Type B pancreatic cell (in vitro differentiated cells): ENCODE data around the gene CNTN4. TPM values are rescaled to one million over a fixed set of nuclear protein-coding genes. Genes with fewer than 3 reads are reported as not detected.

ENCODE experiments used
- DNase-seq: peaks from one replicate; pipeline ENCODE4 v3.0.0; 2021; ENCODE audit warnings: mixed read lengths; ENCODE audit not compliant: unreplicated experiment; ENCODE audit errors: extremely low spot score
- H3K27ac Mint-ChIP-seq: 2 replicates; pipeline ENCODE4 v1.8.0; 2021; ENCODE audit warnings: mild to moderate bottlenecking, mixed read lengths
- H3K27me3 Mint-ChIP-seq: 2 replicates; pipeline ENCODE4 v1.8.0; 2021; ENCODE audit warnings: mixed read lengths
- H3K36me3 Mint-ChIP-seq: 2 replicates; pipeline ENCODE4 v1.8.0; 2021; ENCODE audit warnings: mixed read lengths
- H3K4me1 Mint-ChIP-seq: one replicate; pipeline ENCODE4 v1.8.0; 2021; ENCODE audit warnings: mixed read lengths; ENCODE audit not compliant: unreplicated experiment
- H3K4me3 Mint-ChIP-seq: 2 replicates; pipeline ENCODE4 v1.8.0; 2021; ENCODE audit warnings: mild to moderate bottlenecking, mixed read lengths
- H3K9me3 Mint-ChIP-seq: 2 replicates; pipeline ENCODE4 v1.8.0; 2021; ENCODE audit warnings: mixed read lengths
- total RNA-seq: library from RNA; stranded (reverse); gene quantifications from 2 replicates; pipeline ENCODE4 v1.2.1, GENCODE V29; 2021; ENCODE audit warnings: low replicate concordance
- TF ChIP-seq, protein P1 (sequence below): fragments of 200-600 bp; sonication (generic); conservative IDR thresholded peaks from 2 replicates; pipeline ENCODE4 v1.5.0; 2021; ENCODE audit warnings: antibody characterized with exemption, mild to moderate bottlenecking

The CNTN4 gene
- total RNA-seq, 1 donor from 2014 or later, result 29.7 TPM

DNA sequence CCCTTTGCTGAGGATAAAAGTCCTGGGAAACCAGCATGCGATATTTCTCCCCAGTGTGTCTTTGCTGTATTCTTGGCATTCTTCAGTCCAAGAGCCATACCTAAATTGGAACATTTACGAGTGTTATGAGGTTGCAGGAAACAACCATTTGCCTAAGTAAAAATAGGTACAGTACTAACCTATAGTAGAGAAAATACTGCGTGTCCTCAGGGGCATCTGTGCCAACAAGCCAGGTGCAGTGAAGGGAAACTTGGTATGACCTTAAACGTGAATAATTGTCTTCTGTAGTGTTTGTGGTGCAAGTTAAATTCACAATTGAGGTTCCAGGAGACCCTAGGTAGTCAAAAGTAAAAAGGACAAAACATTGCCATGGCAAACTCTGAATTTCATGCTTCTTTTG, 999.3 kb downstream of the CNTN4 start:
- no peaks in the 10 kb centered on the region for H3K4me1 Mint-ChIP-seq
- H3K36me3 Mint-ChIP-seq, result no peaks in the 10 kb centered on the region
- H3K27me3 Mint-ChIP-seq, result peaks cover 5% of the 10 kb centered on the region
- H3K9me3 Mint-ChIP-seq, result no peaks in the 10 kb centered on the region
- DNase-seq, result no peak
- H3K27ac Mint-ChIP-seq, result no peak overlapping the region
- H3K4me3 Mint-ChIP-seq, result no peak overlapping the region
- TF ChIP-seq, protein P1, sequence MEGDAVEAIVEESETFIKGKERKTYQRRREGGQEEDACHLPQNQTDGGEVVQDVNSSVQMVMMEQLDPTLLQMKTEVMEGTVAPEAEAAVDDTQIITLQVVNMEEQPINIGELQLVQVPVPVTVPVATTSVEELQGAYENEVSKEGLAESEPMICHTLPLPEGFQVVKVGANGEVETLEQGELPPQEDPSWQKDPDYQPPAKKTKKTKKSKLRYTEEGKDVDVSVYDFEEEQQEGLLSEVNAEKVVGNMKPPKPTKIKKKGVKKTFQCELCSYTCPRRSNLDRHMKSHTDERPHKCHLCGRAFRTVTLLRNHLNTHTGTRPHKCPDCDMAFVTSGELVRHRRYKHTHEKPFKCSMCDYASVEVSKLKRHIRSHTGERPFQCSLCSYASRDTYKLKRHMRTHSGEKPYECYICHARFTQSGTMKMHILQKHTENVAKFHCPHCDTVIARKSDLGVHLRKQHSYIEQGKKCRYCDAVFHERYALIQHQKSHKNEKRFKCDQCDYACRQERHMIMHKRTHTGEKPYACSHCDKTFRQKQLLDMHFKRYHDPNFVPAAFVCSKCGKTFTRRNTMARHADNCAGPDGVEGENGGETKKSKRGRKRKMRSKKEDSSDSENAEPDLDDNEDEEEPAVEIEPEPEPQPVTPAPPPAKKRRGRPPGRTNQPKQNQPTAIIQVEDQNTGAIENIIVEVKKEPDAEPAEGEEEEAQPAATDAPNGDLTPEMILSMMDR, result no peak

DNA sequence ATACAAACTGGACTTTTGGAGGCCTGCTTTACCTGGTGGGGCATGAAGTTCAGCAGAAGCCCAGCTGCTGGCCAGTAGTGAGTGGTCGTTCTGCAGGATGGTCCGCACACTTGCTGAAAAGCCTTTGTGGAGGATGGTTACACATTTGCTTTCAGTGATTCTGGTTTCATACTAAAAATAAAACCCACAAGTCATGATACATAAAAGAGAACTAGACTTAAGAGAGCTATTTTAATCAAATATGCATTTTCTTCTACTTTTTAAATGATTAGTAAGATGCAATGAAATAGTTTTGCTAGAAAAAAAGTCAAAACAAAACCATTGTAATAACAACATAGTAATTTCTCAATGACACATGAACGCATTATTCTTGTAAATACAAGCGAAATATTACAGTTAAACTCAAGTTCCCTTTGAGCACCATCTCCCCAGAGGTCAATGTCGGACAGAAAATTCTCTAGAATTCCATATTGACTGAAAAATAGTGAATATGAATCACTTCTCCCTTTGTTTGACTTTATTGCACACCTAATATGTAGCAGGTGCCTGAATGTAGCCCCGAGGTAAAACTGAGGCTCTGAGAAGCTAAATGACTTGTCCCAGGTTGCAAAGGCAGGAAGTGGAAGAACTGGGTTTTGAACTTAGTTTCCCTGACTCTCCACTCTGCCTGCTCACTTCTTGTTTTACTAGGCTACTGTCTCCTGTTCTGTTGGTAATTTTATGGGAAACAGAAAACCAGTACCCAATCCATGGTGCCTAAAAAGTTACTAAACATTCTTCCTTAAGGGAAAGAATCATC, 1003.2 kb downstream of the CNTN4 start:
- no peaks in the 10 kb centered on the region for H3K36me3 Mint-ChIP-seq
- H3K4me3 Mint-ChIP-seq, result no peak overlapping the region
- H3K27me3 Mint-ChIP-seq, result peaks cover 3% of the 10 kb centered on the region
- TF ChIP-seq, protein P1, result no peak
- DNase-seq, result no peak
- no peaks in the 10 kb centered on the region for H3K9me3 Mint-ChIP-seq
- no peaks in the 10 kb centered on the region for H3K4me1 Mint-ChIP-seq
- H3K27ac Mint-ChIP-seq, result no peak overlapping the region

DNA sequence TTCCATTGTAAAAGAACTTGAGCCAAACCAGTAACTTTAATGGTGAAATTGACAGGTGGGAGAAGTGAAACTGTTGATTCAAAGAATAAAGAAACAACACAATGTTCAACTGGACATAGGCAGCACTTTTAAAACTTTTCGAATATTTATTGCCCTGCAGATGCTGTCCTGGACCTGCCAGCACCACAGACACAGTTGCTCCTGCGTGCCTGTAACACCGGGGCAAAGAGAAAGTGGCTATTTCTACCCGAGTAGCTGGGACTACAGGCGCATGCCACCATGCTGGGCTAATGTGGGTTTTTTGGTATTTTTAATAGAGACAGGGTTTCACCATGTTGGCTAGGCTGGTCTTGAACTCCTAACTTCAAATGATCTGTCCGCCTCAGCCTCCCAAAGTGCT, 1004.1 kb downstream of the CNTN4 start:
- TF ChIP-seq, protein P1, result no peak
- Mint-ChIP-seq H3K4me3 (no peak overlapping the region), H3K4me1 (no peaks in the 10 kb centered on the region), H3K9me3 (no peaks in the 10 kb centered on the region), H3K27ac (no peak overlapping the region), H3K36me3 (no peaks in the 10 kb centered on the region), H3K27me3 (no peaks in the 10 kb centered on the region)
- no peak for DNase-seq

DNA sequence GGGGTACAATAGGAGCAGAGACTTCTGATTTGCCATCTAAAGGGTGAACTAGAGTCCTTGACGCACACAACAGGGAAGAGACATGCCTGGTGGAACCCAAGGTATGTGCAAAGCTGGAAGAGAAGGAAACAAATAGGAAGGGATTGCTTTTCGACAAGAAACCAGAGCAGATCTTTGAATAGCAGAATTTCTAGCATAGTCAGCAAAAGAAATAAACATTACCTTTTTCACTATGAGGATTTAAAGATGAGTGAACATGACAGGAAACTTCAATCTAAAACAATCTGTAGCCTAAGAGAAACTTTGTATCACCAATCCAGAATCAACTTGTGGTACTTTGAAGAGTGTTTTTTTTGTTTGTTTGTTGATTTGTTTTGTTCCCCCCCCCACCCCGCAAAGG, 1006.6 kb downstream of the CNTN4 start:
- Mint-ChIP-seq H3K27me3 (peaks cover 3% of the 10 kb centered on the region), H3K9me3 (no peaks in the 10 kb centered on the region), H3K27ac (no peak overlapping the region), H3K36me3 (no peaks in the 10 kb centered on the region), H3K4me3 (no peak overlapping the region), H3K4me1 (peaks cover 5% of the 10 kb centered on the region)
- TF ChIP-seq, protein P1, result no peak
- no peak for DNase-seq

DNA sequence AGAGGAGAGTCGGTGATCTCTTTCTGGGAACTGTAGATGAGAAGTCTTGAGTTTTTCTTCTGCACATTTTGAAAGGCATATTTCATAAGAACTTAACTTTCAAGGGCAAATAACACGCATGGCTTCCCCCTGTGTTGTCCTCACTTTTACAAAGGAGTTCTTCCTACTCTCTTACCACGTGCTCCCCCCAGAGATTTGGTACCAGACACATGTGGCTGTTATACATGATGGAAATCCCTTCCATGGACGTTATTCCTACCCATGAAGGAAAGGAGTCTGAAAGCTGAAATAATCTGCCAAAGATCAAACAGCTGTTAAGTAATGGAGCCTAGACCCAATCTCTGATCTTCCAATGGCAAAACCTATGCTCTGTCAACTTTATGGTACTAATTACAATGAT, 1007.1 kb downstream of the CNTN4 start:
- Mint-ChIP-seq H3K4me1 (peaks cover 11% of the 10 kb centered on the region), H3K27me3 (peaks cover 3% of the 10 kb centered on the region), H3K27ac (no peak overlapping the region), H3K4me3 (no peak overlapping the region), H3K9me3 (no peaks in the 10 kb centered on the region), H3K36me3 (no peaks in the 10 kb centered on the region)
- no peak for DNase-seq
- TF ChIP-seq, protein P1, result no peak
